ENCODE data around the gene TAS1R2.
"Not testable (repeated sequence)": the region's sequence is repeated elsewhere in the genome, so short reads cannot be mapped to it uniquely, and the experiment has no call there.

DNA sequence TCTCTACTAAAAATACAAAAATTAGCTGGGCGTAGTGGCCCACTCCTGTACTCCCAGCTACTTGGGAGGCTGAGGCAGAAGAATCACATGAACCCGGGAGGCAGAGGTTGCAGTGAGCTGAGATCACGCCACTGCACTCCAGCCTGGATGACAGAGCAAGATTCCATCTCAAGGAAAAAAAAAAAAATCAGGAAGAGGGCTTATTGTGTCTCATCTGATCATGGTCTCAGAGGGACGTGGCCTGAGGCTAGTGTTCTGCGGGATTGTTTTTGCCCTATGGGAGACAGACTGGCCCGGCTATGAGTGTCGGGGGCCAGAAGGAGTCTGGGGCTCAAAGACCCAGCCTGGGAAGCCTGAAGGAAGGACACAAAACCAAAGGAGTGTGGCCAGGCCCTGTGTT is 32.4 kb upstream of the TAS1R2 start:
- TF ChIP-seq, protein P1, sequence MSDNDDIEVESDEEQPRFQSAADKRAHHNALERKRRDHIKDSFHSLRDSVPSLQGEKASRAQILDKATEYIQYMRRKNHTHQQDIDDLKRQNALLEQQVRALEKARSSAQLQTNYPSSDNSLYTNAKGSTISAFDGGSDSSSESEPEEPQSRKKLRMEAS (IDR thresholded peaks at IDR 0.05) = not testable (repeated sequence)
- not testable (repeated sequence) for TF ChIP-seq YY1 (IDR thresholded peaks at IDR 0.05; ENCODE audit: low read depth, low read length); POLR2A (IDR thresholded peaks at IDR 0.05; ENCODE audit: control extremely low read depth in 1 of 2, low read depth in 2 of 2, low read length in 2 of 2); CEBPB (IDR thresholded peaks at IDR 0.05; ENCODE audit: low read depth, low read length); GABPA (IDR thresholded peaks at IDR 0.05; ENCODE audit: borderline replicate concordance, insufficient read depth, low read length); HDAC6 (IDR thresholded peaks at IDR 0.05; ENCODE audit: low read depth, low read length); ZNF274 (IDR thresholded peaks at IDR 0.05; ENCODE audit: borderline replicate concordance, extremely low read depth, low read length); EZH2 (IDR thresholded peaks at IDR 0.05; ENCODE audit: low read depth, low read length, severe bottlenecking); JUN (IDR thresholded peaks at IDR 0.05; ENCODE audit: low read depth, low read length); TAF1 (IDR thresholded peaks at IDR 0.05; ENCODE audit: low read depth, low read length)
- TF ChIP-seq, protein P2, sequence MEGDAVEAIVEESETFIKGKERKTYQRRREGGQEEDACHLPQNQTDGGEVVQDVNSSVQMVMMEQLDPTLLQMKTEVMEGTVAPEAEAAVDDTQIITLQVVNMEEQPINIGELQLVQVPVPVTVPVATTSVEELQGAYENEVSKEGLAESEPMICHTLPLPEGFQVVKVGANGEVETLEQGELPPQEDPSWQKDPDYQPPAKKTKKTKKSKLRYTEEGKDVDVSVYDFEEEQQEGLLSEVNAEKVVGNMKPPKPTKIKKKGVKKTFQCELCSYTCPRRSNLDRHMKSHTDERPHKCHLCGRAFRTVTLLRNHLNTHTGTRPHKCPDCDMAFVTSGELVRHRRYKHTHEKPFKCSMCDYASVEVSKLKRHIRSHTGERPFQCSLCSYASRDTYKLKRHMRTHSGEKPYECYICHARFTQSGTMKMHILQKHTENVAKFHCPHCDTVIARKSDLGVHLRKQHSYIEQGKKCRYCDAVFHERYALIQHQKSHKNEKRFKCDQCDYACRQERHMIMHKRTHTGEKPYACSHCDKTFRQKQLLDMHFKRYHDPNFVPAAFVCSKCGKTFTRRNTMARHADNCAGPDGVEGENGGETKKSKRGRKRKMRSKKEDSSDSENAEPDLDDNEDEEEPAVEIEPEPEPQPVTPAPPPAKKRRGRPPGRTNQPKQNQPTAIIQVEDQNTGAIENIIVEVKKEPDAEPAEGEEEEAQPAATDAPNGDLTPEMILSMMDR (IDR thresholded peaks at IDR 0.05; ENCODE audit: control extremely low read depth in 1 of 3, insufficient read depth in 1 of 3, low read depth in 1 of 3, low read length in 3 of 3) = not testable (repeated sequence)
